22Rv1 (cell line): ENCODE measurements around the gene ZBTB48.

Experiments used
- CTCF ChIP-seq: fragments of 450-650 bp; IDR thresholded peaks from 2 replicates; pipeline ENCODE4 v1.5.1; 2017; ENCODE audit warnings: mild to moderate bottlenecking
- ZFX ChIP-seq: fragments of 450-650 bp; IDR thresholded peaks from 2 replicates; pipeline ENCODE4 v1.6.1; 2017; ENCODE audit warnings: antibody characterized with exemption, borderline replicate concordance

DNA sequence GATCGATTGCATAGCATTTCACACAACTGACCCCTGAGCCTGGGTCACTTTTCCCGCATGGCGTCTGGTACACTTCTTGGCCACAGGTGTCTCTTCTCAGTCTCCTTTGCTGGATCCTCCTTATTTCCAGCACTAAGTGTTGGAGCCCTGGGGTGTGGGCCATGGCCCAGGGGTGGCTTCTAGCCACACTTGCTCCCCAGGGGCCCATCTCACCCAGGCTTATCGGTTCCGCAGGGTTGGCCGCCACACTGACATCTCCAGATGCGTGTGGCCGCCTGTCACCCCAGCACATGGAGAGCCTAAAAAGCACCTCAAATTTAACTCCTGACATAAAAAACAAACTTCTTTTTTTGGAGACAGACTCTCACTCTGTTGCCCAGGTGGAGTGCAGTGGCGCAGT, 47.2 kb downstream of the ZBTB48 start:
- TF ChIP-seq CTCF = no peak
- TF ChIP-seq ZFX = no peak
